DND-41 (cell line): Measurements from ENCODE around the gene CKB.

Experiments used
- EZH2 ChIP-seq: IDR thresholded peaks from 3 replicates; pipeline ENCODE4 v1.6.1; 2012; ENCODE audit warnings: borderline replicate concordance, low read depth, mild to moderate bottlenecking, moderate library complexity, low read length, inconsistent platforms; ENCODE audit not compliant: severe bottlenecking
- TF ChIP-seq, protein P1 (sequence below): IDR thresholded peaks from 2 replicates; pipeline ENCODE4 v1.5.1; 2012; ENCODE audit warnings: borderline replicate concordance, low read length, moderate library complexity, mild to moderate bottlenecking; ENCODE audit not compliant: poor library complexity, severe bottlenecking; ENCODE audit errors: extremely low read depth

DNA sequence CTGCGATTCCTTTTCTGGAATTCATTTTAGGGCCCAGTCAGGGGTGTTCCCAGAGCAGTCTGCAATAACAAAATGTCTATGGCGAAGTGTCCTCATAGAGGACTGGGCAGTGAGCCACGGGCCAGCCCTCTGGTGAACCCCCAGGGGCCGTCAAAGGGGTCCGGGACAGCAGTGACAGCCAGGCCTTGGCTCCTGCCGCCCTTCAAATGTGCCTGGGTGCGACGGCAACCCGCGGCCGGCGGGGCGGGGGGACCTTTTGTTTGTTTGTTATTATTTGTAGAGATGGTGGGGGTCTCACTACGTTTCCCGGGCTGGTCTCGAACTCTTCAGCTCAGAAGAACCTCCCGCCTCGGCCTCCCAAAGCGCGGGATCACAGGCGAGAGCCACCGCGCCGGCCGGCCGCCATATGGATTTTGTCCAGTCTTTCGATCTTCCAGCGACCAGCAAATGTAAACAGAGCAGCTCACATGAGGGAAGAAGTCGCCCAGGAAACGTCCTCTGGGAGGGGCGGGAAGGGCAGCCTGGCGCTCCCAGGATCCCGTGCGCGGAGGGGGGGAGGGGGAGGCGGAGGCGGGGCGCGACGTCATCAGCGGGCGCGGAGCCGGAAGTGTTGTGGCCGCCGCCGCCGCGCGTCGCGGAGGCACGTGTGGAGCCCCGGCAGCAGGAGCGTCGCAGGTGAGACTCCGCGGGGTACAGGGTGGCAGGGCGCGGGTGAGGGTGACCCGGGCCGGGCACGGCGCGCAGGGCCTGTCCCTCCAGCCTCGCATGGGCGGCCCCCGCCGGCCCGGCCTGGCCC, 6.2 kb upstream of the CKB start, which contains the start of gene TRMT61A:
- TF ChIP-seq, protein P1, sequence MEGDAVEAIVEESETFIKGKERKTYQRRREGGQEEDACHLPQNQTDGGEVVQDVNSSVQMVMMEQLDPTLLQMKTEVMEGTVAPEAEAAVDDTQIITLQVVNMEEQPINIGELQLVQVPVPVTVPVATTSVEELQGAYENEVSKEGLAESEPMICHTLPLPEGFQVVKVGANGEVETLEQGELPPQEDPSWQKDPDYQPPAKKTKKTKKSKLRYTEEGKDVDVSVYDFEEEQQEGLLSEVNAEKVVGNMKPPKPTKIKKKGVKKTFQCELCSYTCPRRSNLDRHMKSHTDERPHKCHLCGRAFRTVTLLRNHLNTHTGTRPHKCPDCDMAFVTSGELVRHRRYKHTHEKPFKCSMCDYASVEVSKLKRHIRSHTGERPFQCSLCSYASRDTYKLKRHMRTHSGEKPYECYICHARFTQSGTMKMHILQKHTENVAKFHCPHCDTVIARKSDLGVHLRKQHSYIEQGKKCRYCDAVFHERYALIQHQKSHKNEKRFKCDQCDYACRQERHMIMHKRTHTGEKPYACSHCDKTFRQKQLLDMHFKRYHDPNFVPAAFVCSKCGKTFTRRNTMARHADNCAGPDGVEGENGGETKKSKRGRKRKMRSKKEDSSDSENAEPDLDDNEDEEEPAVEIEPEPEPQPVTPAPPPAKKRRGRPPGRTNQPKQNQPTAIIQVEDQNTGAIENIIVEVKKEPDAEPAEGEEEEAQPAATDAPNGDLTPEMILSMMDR, result no peak
- no peak for TF ChIP-seq EZH2
